ENCODE measurements around the gene MAPKAP1.

DNA sequence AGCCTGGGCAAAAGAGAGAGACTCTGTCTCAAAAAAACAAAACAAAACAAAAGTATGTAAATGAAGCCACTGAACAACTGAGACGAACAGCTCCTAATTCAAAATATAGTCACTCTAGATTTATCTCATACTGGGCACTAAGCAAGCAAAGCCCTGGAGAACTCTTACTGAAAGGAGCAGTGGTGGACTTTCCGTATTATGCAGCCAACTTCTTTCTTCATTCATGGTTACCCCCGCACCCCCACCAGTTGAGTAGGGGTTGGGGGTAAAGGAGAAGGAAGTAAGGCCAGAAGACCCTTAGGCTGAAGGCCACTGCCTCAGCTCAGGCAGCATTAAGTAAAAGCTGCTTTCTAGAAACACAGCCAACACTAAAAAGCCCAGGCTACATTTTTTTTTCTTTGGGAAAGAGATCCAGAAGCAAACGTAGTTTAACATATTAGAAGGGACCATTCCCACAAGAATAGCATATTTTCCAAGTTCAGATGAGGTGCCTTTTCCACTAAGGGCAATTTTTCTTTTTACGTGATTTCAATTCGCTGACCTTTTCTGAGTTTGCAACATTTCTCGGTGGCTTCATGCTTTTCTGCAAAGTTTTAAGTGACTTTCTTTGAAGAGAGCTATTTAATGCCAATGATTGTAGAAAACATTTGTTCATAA, 55.3 kb downstream of the MAPKAP1 start:
- TF ChIP-seq, protein P1, sequence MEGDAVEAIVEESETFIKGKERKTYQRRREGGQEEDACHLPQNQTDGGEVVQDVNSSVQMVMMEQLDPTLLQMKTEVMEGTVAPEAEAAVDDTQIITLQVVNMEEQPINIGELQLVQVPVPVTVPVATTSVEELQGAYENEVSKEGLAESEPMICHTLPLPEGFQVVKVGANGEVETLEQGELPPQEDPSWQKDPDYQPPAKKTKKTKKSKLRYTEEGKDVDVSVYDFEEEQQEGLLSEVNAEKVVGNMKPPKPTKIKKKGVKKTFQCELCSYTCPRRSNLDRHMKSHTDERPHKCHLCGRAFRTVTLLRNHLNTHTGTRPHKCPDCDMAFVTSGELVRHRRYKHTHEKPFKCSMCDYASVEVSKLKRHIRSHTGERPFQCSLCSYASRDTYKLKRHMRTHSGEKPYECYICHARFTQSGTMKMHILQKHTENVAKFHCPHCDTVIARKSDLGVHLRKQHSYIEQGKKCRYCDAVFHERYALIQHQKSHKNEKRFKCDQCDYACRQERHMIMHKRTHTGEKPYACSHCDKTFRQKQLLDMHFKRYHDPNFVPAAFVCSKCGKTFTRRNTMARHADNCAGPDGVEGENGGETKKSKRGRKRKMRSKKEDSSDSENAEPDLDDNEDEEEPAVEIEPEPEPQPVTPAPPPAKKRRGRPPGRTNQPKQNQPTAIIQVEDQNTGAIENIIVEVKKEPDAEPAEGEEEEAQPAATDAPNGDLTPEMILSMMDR (IDR thresholded peaks at IDR 0.05) = no peak
- no peak for TF ChIP-seq POLR2A (IDR thresholded peaks at IDR 0.05)
